HG03520 (cell line): Measurements from ENCODE around the gene CHGA.

ENCODE experiments used
- ATAC-seq: cut with Tn5 transposase; IDR thresholded peaks from one replicate; pipeline ENCODE4 v1.9.1; 2021; ENCODE audit warnings: mild to moderate bottlenecking, moderate library complexity; ENCODE audit not compliant: unreplicated experiment

CHGA gene

DNA sequence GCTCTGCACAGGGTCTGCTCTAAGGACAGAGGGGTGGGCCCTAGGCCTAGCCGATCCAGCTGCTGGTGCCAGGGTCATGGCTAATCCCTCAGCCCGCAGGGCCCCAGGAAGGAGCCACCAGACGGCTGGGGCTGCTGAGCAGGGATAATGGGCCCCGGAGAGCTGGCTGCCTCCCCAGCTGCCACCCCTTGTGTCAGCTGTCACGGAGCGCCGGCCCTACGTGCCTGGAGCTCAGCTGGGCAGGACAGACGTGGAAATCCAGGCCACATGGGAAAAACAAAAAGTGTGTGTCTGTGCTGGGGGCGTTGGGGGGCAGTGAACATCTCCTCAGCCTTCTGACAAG lies 36.2 kb downstream of the CHGA start:
- no peak for ATAC-seq

DNA sequence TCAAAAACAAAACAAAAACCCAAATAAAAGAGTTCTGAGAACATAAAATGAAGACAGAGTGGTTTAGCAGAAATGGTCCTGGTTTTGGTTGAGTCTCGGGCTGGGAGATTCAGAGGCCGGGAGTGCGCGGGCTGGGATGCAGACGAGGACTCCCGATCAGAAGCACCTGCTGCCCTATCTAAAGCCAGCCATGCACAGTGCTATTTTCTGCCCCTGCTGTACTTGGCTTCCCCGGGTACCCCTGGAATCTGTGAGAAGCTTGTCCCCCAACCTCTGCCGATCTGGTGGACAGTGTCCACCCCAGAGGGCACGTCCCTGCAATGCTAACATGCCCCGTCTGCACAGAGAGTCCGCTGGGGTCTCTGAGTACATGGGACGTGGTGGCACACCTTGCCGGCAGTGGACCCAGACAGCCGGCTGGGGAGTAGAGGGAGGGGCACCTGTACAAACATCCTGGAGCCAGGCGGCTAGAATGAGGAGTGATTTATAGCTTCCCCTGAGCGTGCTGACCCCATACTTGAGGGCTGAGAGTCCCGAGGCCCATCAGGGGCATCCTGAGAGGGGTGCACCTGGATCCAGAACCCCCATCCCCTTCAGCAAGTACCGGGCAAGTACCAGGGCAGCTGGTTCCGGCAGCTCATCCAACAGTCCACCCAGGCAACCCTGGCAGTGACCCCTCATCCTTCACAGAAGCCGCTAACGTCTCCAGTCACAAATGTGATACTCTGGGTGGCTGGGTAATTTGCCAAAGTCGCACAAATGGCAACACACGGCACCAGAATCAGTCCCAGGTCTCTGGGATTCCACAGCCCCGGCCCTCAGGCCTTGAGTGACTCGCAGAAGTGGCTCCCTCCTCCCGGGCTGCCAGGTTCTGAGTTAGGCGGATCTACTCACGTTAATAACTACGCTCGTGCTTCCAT lies 37.1 kb downstream of the CHGA start:
- ATAC-seq, result no peak

DNA sequence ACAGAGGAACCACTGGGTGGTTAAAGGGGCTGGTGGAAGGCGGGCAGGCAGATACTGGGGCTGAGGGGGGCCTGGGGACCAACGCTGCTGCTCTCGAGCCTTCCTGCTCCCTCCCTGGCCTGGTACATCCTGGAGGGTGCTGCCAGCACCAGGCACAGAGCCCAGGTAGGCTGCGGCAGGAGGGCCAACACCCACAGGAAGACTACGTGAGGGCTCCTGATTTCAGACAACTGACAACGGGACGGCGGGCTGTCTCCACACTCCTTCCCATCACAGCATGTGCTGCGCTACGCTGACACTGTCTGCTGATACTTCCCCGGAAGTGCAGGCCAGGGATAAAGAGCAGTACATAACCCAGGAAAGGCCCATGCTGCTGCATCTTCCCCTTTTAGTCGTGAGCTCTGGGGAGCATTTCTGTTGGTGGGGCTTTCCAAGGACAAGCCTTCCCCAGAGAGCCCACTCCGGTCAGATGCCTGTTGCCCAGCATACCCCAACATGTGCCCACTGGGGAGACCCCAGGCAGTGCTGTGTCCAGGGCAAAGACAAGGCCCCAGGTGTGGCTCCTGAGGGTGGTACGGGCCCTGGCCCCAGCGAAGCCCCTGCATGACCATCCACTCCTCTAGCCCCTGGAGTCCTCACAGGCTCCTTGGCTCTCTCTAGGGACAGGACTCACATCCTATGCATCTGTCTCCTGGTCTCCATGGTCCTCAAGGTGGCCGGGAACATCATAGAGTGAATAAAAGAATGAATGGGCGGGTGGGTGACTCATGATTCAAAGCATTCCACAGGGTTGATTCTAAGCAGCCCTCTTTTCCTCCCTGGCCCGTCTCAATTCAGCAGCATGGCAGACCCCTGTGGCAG lies 38.0 kb downstream of the CHGA start:
- no peak for ATAC-seq

DNA sequence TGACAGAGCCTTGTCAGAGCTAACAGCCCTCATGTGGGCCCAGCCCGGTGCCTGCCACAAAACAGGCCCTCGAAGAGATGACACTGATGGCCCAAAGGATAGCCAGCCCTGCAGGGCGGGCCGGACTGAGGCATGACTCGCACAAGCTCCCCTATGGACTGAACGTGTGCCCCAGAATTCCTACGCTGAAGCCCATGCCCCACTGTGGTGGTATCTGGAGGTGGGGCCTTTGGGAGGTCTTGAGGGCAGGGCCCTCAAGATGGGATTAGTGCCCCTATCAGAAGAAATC lies 38.6 kb downstream of the CHGA start:
- no peak for ATAC-seq

DNA sequence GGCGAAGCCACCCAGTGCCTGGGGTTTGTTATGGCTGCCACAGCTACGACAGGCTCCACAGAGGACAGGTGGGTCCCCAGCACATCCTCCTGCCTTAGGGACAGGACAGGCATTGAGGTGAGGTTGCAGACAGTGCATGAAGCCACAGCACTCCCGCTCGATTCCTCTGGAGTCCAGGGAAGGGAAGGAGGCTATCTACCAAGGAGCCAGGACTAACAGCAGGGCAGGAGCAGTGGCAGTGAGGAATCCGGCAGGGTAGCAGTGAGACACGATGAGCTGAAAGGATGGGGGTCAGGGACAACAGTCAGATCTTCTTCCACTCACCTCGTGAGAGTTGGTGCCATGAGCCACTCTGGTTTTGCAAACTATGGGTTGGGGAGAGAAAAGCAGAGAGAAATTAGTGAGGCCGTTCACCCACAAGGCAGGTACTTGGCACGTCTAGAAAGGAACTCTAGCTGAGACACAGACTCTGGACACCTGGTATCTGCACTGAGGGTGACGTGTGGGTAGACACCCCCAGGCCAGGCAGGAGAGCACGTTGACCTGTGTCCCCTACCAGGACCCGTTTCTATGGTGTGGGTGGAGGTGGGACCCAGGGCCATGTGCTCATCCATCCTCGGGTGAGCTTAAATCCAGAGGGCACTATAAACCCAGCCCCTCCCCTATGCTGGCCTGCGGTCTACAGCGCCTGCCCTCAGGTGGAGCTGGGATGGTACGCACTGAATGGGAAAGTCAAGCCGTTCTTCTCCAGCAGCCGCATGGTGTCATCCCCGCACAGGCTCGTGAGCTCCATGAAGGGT lies 39.3 kb downstream of the CHGA start:
- no peak for ATAC-seq

DNA sequence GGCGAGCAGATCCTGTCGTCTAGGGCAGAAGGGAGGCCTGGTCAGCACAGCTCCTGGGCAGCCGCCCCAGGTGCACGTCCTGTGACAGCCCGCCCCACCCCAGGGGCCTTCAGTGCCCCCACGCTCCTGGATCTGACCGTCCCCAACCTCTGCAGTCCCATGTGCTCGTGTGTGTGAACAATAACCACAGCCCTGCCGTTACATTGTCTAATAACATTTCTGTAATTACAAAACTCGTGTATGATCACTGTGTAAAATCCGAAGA lies 39.8 kb downstream of the CHGA start:
- no peak for ATAC-seq

DNA sequence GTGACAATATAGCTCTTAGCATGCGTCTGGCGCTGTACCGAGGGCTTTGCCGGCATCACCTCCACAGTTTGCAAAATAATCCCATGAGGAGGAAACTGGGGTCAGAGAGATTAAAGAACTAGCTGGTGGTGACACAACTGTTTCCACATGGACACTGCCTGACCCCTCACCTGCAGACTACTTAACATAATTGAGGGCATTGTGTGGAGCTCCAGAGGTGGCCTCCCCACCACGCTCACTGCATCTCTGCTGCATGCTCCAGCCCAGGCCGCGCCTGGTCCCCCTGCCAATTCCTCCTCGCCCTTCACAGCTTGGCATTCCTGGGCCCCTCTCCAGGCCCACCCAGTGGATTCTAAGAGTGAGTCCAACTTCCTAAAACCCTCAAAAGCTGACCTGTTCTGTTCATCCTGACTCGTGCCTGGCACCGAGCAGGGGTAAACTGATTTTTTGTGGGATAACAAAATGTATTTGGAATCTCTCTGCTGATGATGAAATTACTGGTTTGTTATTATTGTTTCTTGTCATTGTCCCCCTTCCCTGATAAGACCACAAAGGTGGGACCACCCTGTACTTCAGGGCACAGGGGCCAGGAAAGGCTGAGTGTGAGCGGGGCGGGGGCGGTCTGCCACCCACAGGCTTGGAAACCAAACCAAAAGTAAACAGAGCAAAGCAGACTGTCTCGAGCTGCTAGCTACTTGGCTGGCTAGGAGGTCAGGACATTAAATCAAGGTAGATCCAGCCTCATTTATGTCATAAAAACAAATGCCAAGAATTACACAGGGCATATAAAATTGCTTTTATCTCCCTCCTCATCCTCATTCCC lies 40.6 kb downstream of the CHGA start:
- ATAC-seq, result no peak

DNA sequence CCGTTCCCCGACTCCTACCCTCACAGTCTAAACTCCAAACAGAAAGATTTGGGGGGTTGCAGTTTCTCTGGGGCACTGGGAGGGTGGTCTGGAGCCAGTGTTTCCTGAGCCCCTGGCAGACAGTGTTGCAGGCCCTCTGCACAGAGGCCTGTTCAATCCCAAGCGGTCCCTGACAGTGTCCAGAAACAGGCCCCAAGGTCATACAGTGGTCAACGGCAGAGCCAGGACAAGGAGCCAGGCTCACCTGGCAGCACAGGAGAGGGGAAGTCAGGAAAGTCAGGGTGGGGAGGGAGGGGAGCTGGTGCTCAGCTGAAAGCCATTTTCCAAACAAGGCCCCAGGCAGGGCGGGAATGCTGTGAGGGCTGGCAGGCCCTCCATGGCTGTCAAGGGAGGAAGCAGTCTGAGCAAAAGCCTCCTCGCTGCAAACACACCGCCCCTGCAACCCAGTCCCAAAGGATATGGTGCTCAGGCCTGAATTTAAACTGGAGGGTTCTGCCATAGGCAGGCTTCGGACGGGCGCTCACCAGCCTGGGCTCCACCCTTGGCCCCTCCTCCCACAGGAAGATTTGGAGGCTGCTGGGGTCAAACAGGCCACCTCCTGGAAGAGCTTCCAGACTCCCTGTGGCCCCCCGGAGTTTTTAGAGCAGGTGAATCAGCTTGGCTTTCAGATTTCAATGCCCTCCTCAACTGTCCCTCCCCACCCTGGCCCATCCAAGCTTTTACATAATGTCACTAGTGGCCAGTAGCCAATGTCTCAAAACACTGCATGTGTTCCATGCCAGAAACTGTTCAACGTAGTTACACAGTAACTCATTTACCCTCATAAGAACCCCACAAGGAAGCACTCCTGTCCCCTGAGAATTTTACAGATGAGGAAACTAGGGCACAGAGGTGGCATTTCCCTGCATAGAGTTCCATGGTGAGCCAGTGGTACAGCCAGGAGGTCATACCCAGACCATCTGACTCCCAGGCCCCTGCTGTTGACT lies 41.5 kb downstream of the CHGA start:
- no peak for ATAC-seq

DNA sequence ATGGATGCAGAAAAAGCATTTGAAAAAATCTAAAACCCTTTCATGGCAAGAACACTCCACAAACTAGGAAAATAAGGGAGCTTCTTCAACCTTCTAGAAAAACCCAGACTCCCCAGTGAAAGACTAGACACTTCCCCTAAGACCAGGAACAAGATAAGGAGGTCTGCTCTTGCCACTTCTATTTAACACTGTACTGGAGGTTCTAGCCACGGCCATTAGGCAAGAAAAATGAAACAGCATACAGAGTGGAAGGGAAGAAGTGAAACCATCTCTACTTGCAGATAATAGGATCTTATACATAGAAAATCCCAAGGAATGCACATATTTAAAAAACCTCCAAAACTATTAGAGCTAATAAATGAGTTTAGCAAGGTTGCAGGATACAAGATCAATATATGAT lies 42.3 kb downstream of the CHGA start:
- no peak for ATAC-seq

DNA sequence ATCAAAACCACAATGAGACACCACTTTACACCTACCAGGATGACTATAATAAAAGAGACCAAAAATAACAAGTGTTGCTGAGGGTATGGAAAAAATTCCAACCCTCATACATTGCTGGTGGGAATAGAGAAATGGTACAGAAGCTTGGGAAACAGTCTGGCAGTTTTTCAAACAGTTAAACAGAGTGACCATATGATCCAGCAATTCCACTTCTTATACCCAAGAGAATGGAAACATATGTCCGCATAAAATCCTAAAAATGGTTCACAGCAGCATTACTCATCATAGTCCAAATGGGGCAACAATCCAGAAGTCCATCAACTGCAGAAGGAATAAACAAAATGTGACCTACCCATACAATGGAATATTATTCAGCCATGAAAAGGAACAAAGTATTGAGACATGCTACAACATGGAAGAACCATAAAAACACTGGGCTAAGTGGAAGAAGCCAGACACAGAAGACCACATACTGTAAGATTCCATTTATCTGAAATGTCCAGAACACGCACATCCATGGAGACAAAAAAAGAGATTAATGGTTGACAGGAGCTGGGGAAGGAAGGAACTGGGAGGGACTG lies 44.5 kb downstream of the CHGA start:
- no peak for ATAC-seq

DNA sequence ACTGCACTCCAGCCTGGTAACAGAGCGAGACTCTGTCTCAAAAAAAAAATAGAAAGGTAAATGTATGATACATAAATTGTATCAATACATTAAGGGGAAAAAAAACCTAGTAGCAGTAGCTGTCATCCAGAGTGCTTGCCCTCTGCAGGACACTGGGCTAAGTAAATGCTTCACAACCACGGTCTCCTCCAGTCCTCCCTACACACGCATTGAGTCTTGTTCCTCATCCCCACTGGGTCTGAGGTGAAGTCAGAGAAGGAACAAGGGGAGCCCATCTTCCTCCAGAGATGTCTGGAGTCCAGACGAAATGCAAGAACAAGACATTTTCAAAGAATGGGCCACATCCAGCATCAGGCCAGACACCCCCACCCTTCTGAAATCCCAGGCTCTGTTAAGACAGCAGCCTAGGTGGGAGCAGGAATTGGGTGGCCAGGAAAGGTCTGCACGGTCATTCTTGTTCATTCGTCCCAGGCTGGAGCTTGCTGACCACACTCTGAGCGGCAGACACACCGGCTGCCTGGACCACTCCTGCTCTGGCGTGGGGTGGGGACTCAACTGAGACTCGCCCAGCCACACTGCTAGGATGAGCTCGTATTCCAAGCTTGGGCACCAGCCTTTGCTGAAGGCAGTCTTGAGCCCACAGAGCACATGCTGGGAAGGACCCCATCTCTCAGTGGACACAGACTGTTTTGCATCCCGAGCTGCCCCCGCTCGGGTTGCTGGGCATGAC lies 45.5 kb downstream of the CHGA start:
- no peak for ATAC-seq

DNA sequence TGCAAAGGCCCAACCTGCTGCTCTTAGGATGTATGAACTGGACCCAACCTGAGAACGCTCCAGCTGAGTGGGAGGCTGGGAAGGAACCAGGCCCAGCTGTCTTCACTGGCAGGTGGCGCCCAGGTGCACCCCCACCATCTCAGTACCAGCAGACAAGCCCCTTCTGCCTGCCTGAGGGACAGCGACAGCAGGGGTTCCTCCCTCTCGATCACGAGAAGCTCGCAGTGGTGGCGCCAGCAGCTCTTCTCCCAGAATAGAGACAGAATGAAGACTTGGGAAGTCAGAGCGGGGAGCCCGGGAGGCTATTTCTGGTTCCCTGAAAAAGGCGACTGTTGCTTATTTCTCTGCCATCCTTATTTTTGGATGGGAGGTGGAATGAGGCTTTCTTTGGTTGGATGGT lies 46.5 kb downstream of the CHGA start:
- ATAC-seq, result no peak

DNA sequence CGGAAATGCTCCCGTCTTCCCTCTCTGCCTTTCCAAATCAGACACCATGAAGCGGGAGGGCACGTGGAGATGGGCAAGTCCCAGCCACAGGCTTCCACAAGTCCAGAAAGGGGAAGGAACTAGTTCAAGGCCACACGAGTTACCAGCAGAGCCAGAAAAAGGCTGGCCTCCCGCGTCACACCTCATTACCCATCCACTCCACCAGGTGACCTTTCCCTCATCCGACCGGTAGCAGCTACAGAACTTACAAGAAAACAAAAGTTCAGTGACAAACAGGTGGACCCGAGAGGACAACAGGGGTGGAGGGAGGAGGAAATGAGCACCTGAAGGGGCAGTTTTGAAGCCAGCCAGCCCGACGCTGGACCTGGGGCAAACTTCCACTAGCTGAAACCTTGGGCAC lies 46.9 kb downstream of the CHGA start:
- no peak for ATAC-seq

DNA sequence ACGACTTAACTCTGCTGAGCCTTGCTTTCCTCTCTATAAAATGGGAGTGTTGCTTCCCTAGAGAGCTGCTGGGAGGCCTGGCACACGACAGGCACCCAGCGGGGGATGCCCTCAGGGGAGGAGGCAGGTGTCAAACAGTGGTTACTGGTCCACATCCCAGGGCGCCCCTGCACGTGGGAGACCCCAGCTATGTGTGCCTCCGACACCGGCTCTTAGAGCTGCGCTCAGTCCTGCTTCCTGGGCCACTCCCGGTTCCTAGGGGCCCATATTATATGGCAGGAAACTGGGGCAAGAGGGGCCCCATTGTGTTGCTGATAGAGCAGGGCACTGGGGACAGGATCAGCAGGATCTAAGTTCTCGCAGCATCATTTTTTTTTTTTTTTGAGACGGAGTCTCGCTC lies 47.3 kb downstream of the CHGA start:
- ATAC-seq, result no peak

DNA sequence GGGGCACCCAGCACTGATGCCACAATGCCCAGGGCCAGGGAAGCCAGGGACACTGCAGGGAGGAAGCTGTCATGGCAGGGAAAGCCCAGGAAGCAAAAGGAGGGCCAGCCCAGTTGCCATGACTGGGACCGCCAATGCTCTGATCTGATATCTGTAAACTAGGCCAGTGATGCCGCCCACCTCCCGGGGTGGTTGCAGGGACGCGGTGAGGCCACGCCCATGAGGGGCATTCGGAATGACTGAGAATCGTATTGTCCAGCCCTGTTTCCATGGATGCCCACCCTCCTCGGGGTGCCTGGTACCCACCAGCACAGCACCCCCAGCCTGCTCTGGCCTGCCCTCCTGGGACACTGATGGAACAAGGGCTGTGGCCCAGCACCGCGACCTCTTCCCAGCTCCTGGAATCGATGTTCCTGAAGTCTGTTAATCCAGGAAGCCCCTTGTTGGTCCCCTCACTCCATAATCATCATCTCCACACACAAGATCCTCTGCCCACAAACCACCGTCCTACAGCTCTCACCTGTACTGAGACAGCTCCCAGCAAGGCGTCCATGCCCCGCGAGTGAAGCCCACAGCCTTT lies 48.7 kb downstream of the CHGA start:
- ATAC-seq, result no peak

DNA sequence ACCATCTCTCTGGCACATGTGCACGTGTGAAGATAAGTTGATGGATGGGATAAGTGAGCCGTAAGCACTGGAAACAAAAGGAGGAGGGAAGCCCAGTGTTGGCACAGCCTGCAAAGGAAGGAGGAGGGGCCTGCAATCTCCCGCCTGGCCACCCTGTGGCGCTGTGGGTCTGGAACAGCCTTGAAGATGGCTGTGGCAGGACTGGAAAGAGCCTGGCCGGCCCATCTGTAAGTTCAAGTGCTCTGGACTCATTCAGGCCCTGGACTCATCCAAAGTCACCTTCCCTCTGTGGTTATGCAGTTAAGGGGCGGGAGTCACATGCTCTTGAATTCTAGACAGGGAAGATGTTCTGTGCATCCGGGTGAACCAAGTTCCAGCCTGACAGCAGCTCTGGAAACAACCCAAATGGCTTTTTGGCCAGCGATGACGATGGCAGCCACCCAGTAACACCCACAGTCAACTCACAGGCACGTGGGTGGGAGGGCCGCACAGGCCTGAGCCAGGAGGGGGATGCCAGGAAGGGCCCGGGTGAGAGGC lies 50.4 kb downstream of the CHGA start:
- no peak for ATAC-seq

DNA sequence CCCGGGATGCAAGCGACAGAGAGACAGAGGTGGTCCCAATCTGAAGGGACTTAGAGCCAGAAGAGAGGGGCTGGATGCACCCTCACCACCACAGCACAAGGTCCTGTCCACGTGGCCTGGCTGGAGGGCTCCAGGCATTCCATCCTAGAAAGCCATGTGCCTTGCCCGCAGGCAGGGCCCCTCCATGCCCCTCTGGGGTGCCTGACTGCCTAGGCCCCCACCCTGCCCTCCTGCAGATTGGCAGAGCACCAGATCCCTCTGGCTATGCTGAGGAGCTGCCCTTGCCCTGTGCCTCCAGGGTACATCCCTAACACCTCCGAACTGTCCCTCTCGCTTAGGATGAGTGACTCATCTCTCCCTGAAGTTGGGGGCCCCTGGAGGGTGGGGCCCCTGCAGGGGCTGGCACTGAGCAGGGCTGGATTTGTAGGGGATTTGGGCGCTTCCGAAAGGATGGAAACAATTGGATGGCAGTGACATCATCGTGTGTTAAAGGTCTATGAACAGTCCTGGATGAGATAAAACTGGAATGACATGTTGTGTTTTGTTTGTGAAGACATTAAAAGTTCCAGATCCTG lies 50.9 kb downstream of the CHGA start:
- no peak for ATAC-seq
